Stomach (tissue), 9 donors: Measurements from ENCODE around the gene VOPP1. TPM values are rescaled to one million over a fixed set of nuclear protein-coding genes. Genes with fewer than 3 reads are reported as not detected.

Source experiments
- DNase-seq, 2 donors: peaks; one replicate each; pipeline versions ENCODE4 v3.0.0 to v3.0.0-alpha.2; 2013 to 2019
- H3K27ac ChIP-seq, 5 donors: fragments of 200-600 bp in 4 of 5; sonication (generic) in 4 of 5; one replicate each; pipeline ENCODE4 v1.5.1; 2013 to 2019; ENCODE audit warnings: mild to moderate bottlenecking in 1 of 5, moderate library complexity in 1 of 5
- H3K27me3 ChIP-seq, 3 donors: fragments of 200-600 bp; sonication (generic); one replicate each; pipeline ENCODE4 v1.5.1; 2017 to 2019; ENCODE audit warnings: mixed run types in 1 of 3
- H3K36me3 ChIP-seq, 4 donors: fragments of 200-600 bp; sonication (generic); 1 replicate in 3 of 4; 2 replicates in 1 of 4; pipeline ENCODE4 v1.5.1; 2016 to 2019
- H3K4me1 ChIP-seq, 4 donors: fragments of 200-600 bp; sonication (generic); one replicate each; pipeline ENCODE4 v1.5.1; 2016 to 2019
- H3K4me3 ChIP-seq, 4 donors: fragments of 200-600 bp; sonication (generic) in 3 of 4; one replicate each; pipeline ENCODE4 v1.5.1; 2016 to 2019; ENCODE audit warnings: mild to moderate bottlenecking in 1 of 4
- H3K9me3 ChIP-seq, 4 donors: fragments of 200-600 bp; sonication (generic); one replicate each; pipeline ENCODE4 v1.5.1; 2016 to 2019
- EP300 ChIP-seq: sonication (generic); formaldehyde crosslinking; IDR thresholded peaks from one replicate; pipeline ENCODE4 v1.6.1; 2017; ENCODE audit warnings: antibody characterized with exemption
- POLR2A ChIP-seq, 4 donors: fragments of 450-650 bp; IDR thresholded peaks; one replicate each; pipeline ENCODE4 v1.6.1; 2016; ENCODE audit warnings: antibody characterized with exemption in 4 of 4, control low read depth in 2 of 4, mild to moderate bottlenecking in 1 of 4, moderate library complexity in 1 of 4
- POLR2AphosphoS5 ChIP-seq, 3 donors: sonication (generic); formaldehyde crosslinking; IDR thresholded peaks; one replicate each; pipeline ENCODE4 v1.6.1; 2016; ENCODE audit warnings: antibody characterized with exemption in 3 of 3
- WGBS, 5 donors: extraction: QIAGEN DNeasy Blood & Tissue Kit in 3 of 5; methylation state at CpG; one replicate each; pipeline versions ENCODE4 v1.1.5 to v1.1.7; 2013 to 2018; 5-methylcytosine and 5-hydroxymethylcytosine counted together
- intact Hi-C: fragments of 100-400 bp; cut with DNase I; formaldehyde crosslinking; loops from one replicate; pipeline ENCODE4 v1.15.1; 2023; ENCODE audit warnings: low total_unique reads
- polyA plus RNA-seq, 3 donors: library from polyadenylated mRNA; stranded (reverse); fragments of 200-250 nt; gene quantifications; one replicate each; pipeline ENCODE4 v1.2.3, GENCODE V29; 2013
- total RNA-seq, 5 donors: library from RNA; depleted of rRNA; stranded (reverse); fragments of >200 nt; gene quantifications; one replicate each; pipeline versions ENCODE4 v1.1.0 to v1.2.3, GENCODE V29; 2014 to 2016
- TF ChIP-seq, protein P1 (sequence below), 7 experiments: fragments of 450-650 bp in 4 of 7; fragments of 200-600 bp in 3 of 7; sonication (generic) in 3 of 7; IDR thresholded peaks; one replicate each; pipeline ENCODE4 v1.5.1; 2016 to 2019; ENCODE audit warnings: antibody characterized with exemption in 7 of 7, control low read depth in 2 of 7, mild to moderate bottlenecking in 1 of 7
- donor health status: healthy with polysubstance abuse.
- donor health status: Bipolar disorder and iron deficiency.
- donor health status: healthy.

The VOPP1 gene
- total and polyA plus RNA-seq, 8 donors, result 14.0 to 117 (median 37.0) TPM

- intact Hi-C loops, result no loop called here
- Histone ChIP-seq H3K9me3 (no peaks in the 10 kb centered on the region), H3K27ac (no peak overlapping the region), H3K27me3 (no peaks in the 10 kb centered on the region), H3K4me3 (no peak overlapping the region), H3K36me3 (no peaks in the 10 kb centered on the region), H3K4me1 (no peaks in the 10 kb centered on the region)
- TF ChIP-seq POLR2AphosphoS5 (IDR thresholded peaks at IDR 0.05) (no peak), EP300 (no peak), POLR2A (IDR thresholded peaks at IDR 0.05) (no peak)
- TF ChIP-seq, protein P1, sequence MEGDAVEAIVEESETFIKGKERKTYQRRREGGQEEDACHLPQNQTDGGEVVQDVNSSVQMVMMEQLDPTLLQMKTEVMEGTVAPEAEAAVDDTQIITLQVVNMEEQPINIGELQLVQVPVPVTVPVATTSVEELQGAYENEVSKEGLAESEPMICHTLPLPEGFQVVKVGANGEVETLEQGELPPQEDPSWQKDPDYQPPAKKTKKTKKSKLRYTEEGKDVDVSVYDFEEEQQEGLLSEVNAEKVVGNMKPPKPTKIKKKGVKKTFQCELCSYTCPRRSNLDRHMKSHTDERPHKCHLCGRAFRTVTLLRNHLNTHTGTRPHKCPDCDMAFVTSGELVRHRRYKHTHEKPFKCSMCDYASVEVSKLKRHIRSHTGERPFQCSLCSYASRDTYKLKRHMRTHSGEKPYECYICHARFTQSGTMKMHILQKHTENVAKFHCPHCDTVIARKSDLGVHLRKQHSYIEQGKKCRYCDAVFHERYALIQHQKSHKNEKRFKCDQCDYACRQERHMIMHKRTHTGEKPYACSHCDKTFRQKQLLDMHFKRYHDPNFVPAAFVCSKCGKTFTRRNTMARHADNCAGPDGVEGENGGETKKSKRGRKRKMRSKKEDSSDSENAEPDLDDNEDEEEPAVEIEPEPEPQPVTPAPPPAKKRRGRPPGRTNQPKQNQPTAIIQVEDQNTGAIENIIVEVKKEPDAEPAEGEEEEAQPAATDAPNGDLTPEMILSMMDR (IDR thresholded peaks at IDR 0.05), result no peak
- no peak for DNase-seq
- 75 to 93% (median 87%) methylated on average over 7 to 8 of the region's 8 CpGs for WGBS, 5 donors
These were observed 18.4 kb upstream of the VOPP1 start for GRCh38 chr7:55590517-55591281.

GRCh38 chr7:55589905-55590304 is 17.6 kb upstream of the VOPP1 start:
- Histone ChIP-seq H3K27me3 (no peaks in the 10 kb centered on the region), H3K36me3 (no peaks in the 10 kb centered on the region), H3K9me3 (no peaks in the 10 kb centered on the region), H3K4me1 (no peaks in the 10 kb centered on the region), H3K27ac (no peak overlapping the region), H3K4me3 (no peak overlapping the region)
- WGBS, 5 donors, result 83 to 100% (median 93%) methylated on average over 1 of the region's 1 CpG
- no peak for DNase-seq
- TF ChIP-seq POLR2AphosphoS5 (IDR thresholded peaks at IDR 0.05), result no peak
- TF ChIP-seq, protein P1 (IDR thresholded peaks at IDR 0.05), result no peak
- TF ChIP-seq POLR2A (IDR thresholded peaks at IDR 0.05), result no peak
- TF ChIP-seq EP300, result no peak
- intact Hi-C loops, result no loop called here

- TF ChIP-seq, protein P1 (IDR thresholded peaks at IDR 0.05), result no peak
- TF ChIP-seq POLR2A (IDR thresholded peaks at IDR 0.05) (no peak), EP300 (no peak), POLR2AphosphoS5 (IDR thresholded peaks at IDR 0.05) (no peak)
- intact Hi-C loops, result no loop called here
- Histone ChIP-seq H3K27me3 (no peaks in the 10 kb centered on the region), H3K9me3 (no peaks in the 10 kb centered on the region), H3K27ac (no peak overlapping the region), H3K4me3 (no peak overlapping the region), H3K4me1 (no peaks in the 10 kb centered on the region), H3K36me3 (no peaks in the 10 kb centered on the region)
- WGBS, 5 donors, result 53 to 80% (median 68%) methylated on average over 6 to 8 of the region's 8 CpGs
- DNase-seq, result no peak
These were observed 16.8 kb upstream of the VOPP1 start for GRCh38 chr7:55588976-55589604.

DNA sequence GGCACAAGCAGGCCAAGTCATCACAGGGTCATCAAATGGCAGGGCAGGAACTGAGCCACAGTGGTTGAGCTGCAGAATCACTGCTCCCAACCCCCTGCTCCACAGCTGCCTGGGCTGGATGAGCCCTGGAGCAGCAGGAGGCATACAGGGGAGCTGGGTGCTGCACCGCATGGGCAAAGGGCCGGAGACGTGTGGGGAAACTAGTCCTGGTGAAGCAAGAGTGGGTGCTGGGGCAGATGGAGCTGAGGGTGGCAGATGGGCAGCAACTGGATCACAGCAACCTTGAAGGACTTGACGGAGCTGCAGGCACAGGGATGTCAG is 16.0 kb upstream of the VOPP1 start:
- Histone ChIP-seq H3K27ac (no peak overlapping the region), H3K36me3 (no peaks in the 10 kb centered on the region)

More for the DNA sequence above, 16.0 kb upstream of the VOPP1 start:
- 80 to 86% (median 84%) methylated on average over 4 of the region's 4 CpGs for WGBS, 5 donors
- no peak for DNase-seq
- Histone ChIP-seq H3K4me3 (no peak overlapping the region), H3K4me1 (no peaks in the 10 kb centered on the region), H3K27me3 (no peaks in the 10 kb centered on the region), H3K9me3 (no peaks in the 10 kb centered on the region)
- intact Hi-C loops, result no loop called here
- no peak for TF ChIP-seq POLR2AphosphoS5 (IDR thresholded peaks at IDR 0.05)
- TF ChIP-seq, protein P1 (IDR thresholded peaks at IDR 0.05), result no peak
- TF ChIP-seq POLR2A (IDR thresholded peaks at IDR 0.05), result no peak
- no peak for TF ChIP-seq EP300
